Measurements from ENCODE around the gene PPP2R1B. TPM values are rescaled to one million over a fixed set of nuclear protein-coding genes. Genes with fewer than 3 reads are reported as not detected.
A peak's percentile ranks its signal among the peaks of the same experiment; 100 is the strongest.

The PPP2R1B gene
- polyA plus RNA-seq, 1 donor: 34.5 TPM

DNA sequence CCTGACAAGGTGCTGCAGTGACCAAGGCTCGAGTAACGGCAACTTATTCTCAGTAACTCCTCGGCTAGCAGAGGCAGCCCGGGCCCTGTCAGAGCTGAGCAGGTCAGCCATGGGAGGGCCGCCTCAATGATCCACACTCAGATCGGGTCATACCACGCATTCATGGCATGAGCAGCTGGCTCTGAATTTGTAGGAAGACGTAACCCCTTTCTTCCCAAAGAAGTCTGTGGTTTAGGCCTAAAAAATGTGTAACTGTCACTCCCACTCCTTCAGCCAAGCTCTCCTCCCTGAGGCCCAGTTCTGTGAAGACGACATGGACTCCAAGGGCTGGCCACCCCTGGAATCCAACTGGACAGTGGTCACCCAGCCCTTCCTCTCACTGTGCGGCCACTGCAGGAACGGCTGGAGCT, 30.0 kb downstream of the PPP2R1B start:
- H3K36me3 ChIP-seq (ENCODE audit: control insufficient read depth, insufficient read depth, low read length): peaks cover 30% of the 10 kb centered on the region
- no peaks in the 10 kb centered on the region for H3K27me3 ChIP-seq (ENCODE audit: control insufficient read depth, insufficient read depth, low read length)
- DNase-seq: no peak
- no CpG with 5 or more reads among the region's 11 CpGs for WGBS (ENCODE audit: insufficient coverage, low lambda C conversion rate)
- no peak overlapping the region for H3K4me3 ChIP-seq (ENCODE audit: low read length)
- H3K9me3 ChIP-seq (ENCODE audit: control insufficient read depth, low read depth, low read length): no peaks in the 10 kb centered on the region
- H3K27ac ChIP-seq (ENCODE audit: low read length): peak overlapping the region; percentile 79
- peaks cover 36% of the 10 kb centered on the region for H3K4me1 ChIP-seq (ENCODE audit: control insufficient read depth, insufficient read depth, low read length)

DNA sequence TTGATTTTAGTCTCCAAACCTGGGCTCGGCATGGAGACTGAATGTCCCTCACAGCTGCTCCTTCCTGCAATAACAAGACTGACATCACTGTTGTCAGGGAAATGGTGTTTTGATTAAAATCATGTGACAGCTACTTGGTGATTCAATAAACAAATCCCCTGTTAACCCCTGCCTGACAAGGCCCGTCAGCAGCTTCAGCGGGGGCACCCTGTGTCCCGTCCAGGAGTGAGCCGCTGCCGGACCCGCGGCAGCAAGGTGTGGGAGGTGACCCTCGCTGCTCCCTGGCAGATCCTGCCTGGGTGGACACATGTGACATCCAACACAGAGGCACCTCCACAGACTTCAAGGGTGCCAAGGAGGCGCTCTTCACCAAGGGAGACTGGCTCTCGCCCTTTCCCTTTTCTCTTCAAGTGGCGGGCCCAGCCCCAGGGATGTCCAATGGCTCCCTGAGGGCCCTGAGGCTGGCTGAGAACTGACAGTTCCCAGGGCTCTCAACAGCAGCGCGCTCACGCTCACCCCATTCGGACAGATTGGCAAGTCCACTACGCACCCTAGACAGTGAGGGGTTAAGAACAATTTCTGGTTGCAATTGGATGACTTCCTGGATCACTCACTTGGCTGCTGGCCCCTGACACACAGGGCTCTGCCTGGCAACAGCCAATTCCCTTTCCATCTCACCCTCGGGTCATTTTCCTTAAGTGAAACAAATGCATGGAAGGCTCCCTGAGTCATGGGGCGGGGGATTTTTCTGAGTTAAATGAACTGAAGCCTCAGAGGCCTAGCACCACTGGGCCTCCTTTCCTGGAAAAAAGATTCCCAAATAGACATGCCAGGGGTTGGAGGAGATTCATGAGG, 30.7 kb downstream of the PPP2R1B start:
- no peaks in the 10 kb centered on the region for H3K9me3 ChIP-seq (ENCODE audit: control insufficient read depth, low read depth, low read length)
- WGBS (ENCODE audit: insufficient coverage, low lambda C conversion rate): no CpG with 5 or more reads among the region's 19 CpGs
- DNase-seq: peak; percentile 66 to 72
- H3K4me1 ChIP-seq (ENCODE audit: control insufficient read depth, insufficient read depth, low read length): peaks cover 42% of the 10 kb centered on the region
- peak overlapping the region; percentile 79 for H3K27ac ChIP-seq (ENCODE audit: low read length)
- H3K36me3 ChIP-seq (ENCODE audit: control insufficient read depth, insufficient read depth, low read length): peaks cover 23% of the 10 kb centered on the region
- no peaks in the 10 kb centered on the region for H3K27me3 ChIP-seq (ENCODE audit: control insufficient read depth, insufficient read depth, low read length)
- H3K4me3 ChIP-seq (ENCODE audit: low read length): peak overlapping the region; percentile 21

DNA sequence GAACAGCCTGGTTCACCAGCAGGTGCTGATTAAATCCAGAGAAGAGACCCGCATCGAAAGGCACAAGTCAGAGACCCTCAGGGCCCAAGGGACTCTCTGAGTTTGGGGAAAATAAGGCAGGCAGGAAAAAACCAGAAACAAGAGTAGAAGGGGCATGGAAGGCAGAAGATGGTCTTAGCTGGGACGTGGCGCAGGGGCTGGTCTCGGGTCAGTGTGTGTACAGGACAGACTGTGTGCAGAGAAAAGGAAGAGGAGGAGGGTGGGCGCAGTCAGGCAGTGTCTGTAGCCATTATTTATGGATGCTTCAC, 31.3 kb downstream of the PPP2R1B start:
- H3K4me1 ChIP-seq (ENCODE audit: control insufficient read depth, insufficient read depth, low read length): peaks cover 42% of the 10 kb centered on the region
- no CpG with 5 or more reads among the region's 6 CpGs for WGBS (ENCODE audit: insufficient coverage, low lambda C conversion rate)

DNA sequence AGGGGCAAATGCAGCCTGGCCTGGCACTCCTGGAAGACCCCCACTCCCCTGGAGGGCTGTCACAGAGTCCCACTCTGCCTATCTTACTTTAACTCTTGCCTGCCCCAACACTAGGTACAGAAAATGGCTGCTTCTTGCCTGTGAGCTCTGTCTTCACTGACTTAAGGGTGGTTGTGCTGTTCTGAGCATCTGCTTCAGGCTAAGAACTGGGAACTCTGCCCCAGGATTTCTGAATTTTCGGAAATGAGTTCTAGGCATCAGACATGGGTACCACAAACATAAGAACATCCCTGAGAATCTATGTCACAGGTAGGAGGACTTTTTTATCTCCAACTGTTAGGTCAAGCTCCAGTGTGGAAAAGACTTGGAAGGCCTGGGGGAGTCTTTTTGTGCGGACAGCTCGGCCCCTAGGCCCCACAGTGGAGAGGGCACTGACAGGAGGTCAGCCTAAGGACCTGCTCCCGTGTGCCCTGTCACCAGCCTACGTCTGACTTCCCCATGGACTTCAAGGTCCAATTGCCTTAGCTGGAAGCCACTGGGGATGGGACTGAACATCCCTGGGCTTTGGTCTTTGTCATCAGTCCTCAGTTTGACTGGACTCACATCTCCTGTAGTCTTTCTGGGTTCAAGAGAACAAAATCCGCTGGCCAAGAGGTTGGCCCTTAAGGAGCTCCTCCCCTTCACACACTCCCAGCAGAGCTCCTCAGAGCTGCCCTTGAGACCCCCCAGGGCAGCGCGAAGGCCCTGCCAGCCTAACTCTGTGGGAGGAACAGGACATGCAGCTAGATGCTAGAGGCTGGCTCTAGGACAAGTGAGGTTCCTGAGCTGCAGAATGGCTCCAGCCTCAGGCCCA, 31.9 kb downstream of the PPP2R1B start:
- H3K27ac ChIP-seq (ENCODE audit: low read length): peak overlapping the region; percentile 79
- peaks cover 42% of the 10 kb centered on the region for H3K4me1 ChIP-seq (ENCODE audit: control insufficient read depth, insufficient read depth, low read length)
- H3K27me3 ChIP-seq (ENCODE audit: control insufficient read depth, insufficient read depth, low read length): no peaks in the 10 kb centered on the region
- H3K4me3 ChIP-seq (ENCODE audit: low read length): no peak overlapping the region
- WGBS (ENCODE audit: insufficient coverage, low lambda C conversion rate): no CpG with 5 or more reads among the region's 8 CpGs
- no peak for DNase-seq
- H3K36me3 ChIP-seq (ENCODE audit: control insufficient read depth, insufficient read depth, low read length): peaks cover 19% of the 10 kb centered on the region
- no peaks in the 10 kb centered on the region for H3K9me3 ChIP-seq (ENCODE audit: control insufficient read depth, low read depth, low read length)

More for the DNA sequence above, 31.3 kb downstream of the PPP2R1B start:
- peak overlapping the region; percentile 79 for H3K27ac ChIP-seq (ENCODE audit: low read length)
- H3K27me3 ChIP-seq (ENCODE audit: control insufficient read depth, insufficient read depth, low read length): no peaks in the 10 kb centered on the region
- no peak overlapping the region for H3K4me3 ChIP-seq (ENCODE audit: low read length)
- peaks cover 19% of the 10 kb centered on the region for H3K36me3 ChIP-seq (ENCODE audit: control insufficient read depth, insufficient read depth, low read length)
- no peak for DNase-seq
- no peaks in the 10 kb centered on the region for H3K9me3 ChIP-seq (ENCODE audit: control insufficient read depth, low read depth, low read length)

DNA sequence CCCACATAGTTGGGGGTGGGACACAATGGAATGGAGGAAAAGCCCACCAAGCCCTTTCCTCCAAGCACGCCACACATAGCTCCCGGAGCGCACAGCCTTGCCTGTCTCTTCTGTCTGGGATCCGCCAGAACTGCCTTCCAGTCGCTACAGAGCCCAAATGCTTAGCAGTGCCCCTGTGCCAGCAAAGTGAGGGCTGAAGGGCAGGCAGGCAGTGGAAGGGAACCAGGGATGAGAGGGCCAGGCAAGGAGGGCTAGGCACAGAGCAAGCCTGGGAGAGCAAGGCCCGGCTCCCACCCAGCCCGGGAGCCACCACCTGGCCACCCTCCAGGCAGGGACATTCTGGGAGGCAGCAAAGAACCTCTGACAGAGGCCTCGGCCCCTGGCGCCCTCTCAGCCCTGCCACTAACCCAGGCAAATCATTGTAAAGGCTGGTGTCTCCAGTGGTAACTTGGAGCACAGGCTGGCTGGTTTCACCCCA, 32.5 kb downstream of the PPP2R1B start:
- no peak overlapping the region for H3K27ac ChIP-seq (ENCODE audit: low read length)
- 100% methylated on average over 2 of the region's 9 CpGs for WGBS (ENCODE audit: insufficient coverage, low lambda C conversion rate)
- H3K27me3 ChIP-seq (ENCODE audit: control insufficient read depth, insufficient read depth, low read length): no peaks in the 10 kb centered on the region
- no peaks in the 10 kb centered on the region for H3K9me3 ChIP-seq (ENCODE audit: control insufficient read depth, low read depth, low read length)
- peaks cover 42% of the 10 kb centered on the region for H3K4me1 ChIP-seq (ENCODE audit: control insufficient read depth, insufficient read depth, low read length)
- no peak overlapping the region for H3K4me3 ChIP-seq (ENCODE audit: low read length)
- peaks cover 14% of the 10 kb centered on the region for H3K36me3 ChIP-seq (ENCODE audit: control insufficient read depth, insufficient read depth, low read length)
- no peak for DNase-seq

DNA sequence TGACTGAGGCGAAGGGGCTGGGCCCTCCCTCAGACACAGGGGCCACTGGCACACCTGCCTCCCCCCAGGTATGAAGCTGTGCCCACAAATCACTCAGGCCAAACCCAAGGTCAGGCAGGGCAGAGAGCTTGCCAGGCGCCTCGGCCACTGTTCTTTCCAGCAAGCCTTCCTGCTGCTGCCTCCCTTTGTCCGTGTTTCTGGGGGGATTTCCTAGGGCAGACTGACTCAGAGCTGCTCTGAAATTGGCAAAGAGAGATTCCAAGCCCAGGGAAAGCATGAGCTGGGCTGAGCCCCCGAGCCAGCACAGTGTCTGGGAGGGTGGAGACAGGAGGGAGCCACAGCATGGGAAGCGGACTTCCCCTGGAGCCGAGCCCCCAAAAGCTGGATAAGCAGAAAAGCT, 33.2 kb downstream of the PPP2R1B start:
- Histone ChIP-seq H3K4me1 (ENCODE audit: control insufficient read depth, insufficient read depth, low read length) (peaks cover 36% of the 10 kb centered on the region), H3K27me3 (ENCODE audit: control insufficient read depth, insufficient read depth, low read length) (no peaks in the 10 kb centered on the region), H3K9me3 (ENCODE audit: control insufficient read depth, low read depth, low read length) (no peaks in the 10 kb centered on the region), H3K27ac (ENCODE audit: low read length) (peak overlapping the region; percentile 10), H3K4me3 (ENCODE audit: low read length) (no peak overlapping the region), H3K36me3 (ENCODE audit: control insufficient read depth, insufficient read depth, low read length) (peaks cover 12% of the 10 kb centered on the region)
- DNase-seq: peak in 1 of 2 donors; percentile 33
- no CpG with 5 or more reads among the region's 7 CpGs for WGBS (ENCODE audit: insufficient coverage, low lambda C conversion rate)

DNA sequence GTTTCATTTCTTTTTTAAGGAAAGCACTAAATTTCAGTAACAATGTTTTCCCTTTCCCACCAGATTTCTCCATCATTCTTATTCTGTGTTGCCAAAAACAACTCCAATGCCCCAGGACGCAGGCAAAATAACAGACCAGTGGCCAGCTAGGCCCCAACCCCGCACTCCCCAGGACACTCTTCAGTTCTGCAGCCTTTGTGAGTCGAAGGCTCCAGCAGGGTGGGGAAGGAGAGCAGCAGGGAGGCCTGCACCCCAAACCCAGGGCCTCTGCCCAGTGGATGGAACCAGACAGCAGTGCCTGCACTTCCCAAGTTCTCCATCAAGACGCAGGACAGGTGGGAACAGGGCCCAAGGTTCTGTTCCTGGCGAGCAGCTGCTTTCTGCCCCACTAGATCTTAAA, 34.4 kb downstream of the PPP2R1B start:
- no peak for DNase-seq
- H3K27me3 ChIP-seq (ENCODE audit: control insufficient read depth, insufficient read depth, low read length): no peaks in the 10 kb centered on the region
- H3K4me3 ChIP-seq (ENCODE audit: low read length): no peak overlapping the region
- peaks cover 29% of the 10 kb centered on the region for H3K4me1 ChIP-seq (ENCODE audit: control insufficient read depth, insufficient read depth, low read length)
- H3K36me3 ChIP-seq (ENCODE audit: control insufficient read depth, insufficient read depth, low read length): peaks cover 18% of the 10 kb centered on the region
- WGBS (ENCODE audit: insufficient coverage, low lambda C conversion rate): no CpG with 5 or more reads among the region's 5 CpGs
- no peaks in the 10 kb centered on the region for H3K9me3 ChIP-seq (ENCODE audit: control insufficient read depth, low read depth, low read length)
- H3K27ac ChIP-seq (ENCODE audit: low read length): no peak overlapping the region

DNA sequence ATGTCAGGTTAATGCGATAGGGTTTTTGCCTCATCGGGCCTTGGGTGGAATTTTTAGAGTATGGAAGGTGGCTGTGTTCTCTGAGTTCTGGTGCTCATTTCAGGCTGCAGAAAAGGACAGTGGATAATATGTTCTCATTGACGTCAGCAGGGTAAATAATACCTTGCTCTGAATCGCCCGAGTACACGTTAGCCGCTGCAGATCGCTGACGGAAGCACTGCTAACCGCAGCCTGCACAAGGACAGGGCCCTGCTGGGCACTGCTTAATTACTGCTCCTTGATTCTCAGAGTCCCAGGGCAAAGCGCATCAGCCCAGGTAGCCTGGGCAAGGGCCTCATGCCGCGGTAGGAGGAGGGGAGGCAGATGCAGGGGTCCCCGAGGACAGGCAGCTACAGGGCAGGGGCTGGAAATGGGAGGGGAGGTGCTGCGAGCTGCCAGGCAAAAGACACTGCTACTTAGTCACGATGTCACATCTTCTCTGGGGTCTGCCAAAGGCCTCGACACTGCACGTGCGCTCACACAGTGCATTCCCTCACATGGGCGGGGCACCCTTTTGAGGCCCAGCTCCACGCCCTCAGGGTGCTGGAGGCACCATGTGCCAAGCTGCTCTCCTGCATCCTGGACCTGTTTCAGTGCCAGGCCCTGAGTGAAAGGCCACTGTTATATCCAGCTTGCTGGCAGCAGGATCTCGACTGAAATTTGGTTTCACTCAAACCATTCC, 35.2 kb downstream of the PPP2R1B start:
- Histone ChIP-seq H3K4me3 (ENCODE audit: low read length) (no peak overlapping the region), H3K27me3 (ENCODE audit: control insufficient read depth, insufficient read depth, low read length) (no peaks in the 10 kb centered on the region), H3K36me3 (ENCODE audit: control insufficient read depth, insufficient read depth, low read length) (peaks cover 26% of the 10 kb centered on the region), H3K4me1 (ENCODE audit: control insufficient read depth, insufficient read depth, low read length) (peaks cover 23% of the 10 kb centered on the region), H3K27ac (ENCODE audit: low read length) (peak overlapping the region; percentile 4), H3K9me3 (ENCODE audit: control insufficient read depth, low read depth, low read length) (no peaks in the 10 kb centered on the region)
- no CpG with 5 or more reads among the region's 22 CpGs for WGBS (ENCODE audit: insufficient coverage, low lambda C conversion rate)
- DNase-seq: peak; percentile 68 to 74

DNA sequence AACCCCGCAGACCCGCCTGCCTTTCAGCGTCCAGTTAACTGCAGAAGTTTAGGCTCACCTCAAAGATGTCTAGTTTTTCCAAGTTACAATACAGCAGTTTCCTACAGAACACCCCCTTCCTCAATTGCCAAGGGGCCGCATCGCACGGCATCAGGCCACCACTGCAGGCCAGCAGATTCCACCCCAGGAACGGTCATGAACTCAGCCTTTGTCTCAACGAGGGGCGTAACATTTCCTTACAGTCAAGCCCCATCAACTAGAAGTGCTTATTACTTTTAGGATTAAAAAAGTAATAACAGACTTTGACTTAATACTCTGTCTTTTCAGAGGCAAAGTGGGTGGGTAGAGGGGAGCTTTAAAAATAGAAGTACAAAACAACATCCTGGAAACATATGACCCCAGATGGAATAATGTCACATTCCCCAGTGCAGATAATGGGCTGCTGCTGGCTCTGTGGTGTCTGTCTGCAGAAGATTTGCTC, 36.3 kb downstream of the PPP2R1B start:
- H3K36me3 ChIP-seq (ENCODE audit: control insufficient read depth, insufficient read depth, low read length): peaks cover 34% of the 10 kb centered on the region
- 74% methylated on average over 3 of the region's 9 CpGs for WGBS (ENCODE audit: insufficient coverage, low lambda C conversion rate)
- no peak overlapping the region for H3K4me3 ChIP-seq (ENCODE audit: low read length)
- no peak for DNase-seq
- no peaks in the 10 kb centered on the region for H3K27me3 ChIP-seq (ENCODE audit: control insufficient read depth, insufficient read depth, low read length)
- H3K27ac ChIP-seq (ENCODE audit: low read length): no peak overlapping the region
- H3K4me1 ChIP-seq (ENCODE audit: control insufficient read depth, insufficient read depth, low read length): peaks cover 13% of the 10 kb centered on the region
- no peaks in the 10 kb centered on the region for H3K9me3 ChIP-seq (ENCODE audit: control insufficient read depth, low read depth, low read length)

Data from large intestine (tissue), 3 donors.